NCI-H526 treated with DMSO at 0.1 percent for 48 hours (cell line): ENCODE data around the gene B4GAT1.
"Not testable (repeated sequence)": the region's sequence is repeated elsewhere in the genome, so short reads cannot be mapped to it uniquely, and the experiment has no call there.

Source experiments
- DNase-seq: peaks from one replicate; lab custom pipeline; 2025; lab: John Stamatoyannopoulos, UW

The B4GAT1 gene

DNA sequence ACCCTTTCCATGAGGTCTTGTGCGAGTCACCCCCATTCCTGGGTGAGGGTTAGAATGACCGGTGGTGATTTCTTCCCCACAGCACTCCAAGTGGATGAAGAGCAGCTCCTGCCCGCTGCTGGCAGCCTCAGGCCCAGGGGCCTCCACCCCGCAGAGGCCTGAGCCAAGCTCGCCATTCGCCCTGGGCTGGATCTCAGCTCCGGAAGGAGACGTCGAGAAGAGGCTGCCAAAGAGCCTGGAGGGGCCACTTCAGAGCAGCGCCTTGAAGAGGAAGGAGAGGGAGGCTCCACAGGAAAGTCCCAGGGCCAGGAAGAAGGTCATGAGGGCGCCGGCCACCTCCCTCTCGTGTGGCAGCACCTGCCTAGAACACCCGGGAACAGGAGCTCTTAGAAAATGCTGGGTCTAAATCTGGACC is 15.8 kb upstream of the B4GAT1 start:
- DNase-seq, result no peak

DNA sequence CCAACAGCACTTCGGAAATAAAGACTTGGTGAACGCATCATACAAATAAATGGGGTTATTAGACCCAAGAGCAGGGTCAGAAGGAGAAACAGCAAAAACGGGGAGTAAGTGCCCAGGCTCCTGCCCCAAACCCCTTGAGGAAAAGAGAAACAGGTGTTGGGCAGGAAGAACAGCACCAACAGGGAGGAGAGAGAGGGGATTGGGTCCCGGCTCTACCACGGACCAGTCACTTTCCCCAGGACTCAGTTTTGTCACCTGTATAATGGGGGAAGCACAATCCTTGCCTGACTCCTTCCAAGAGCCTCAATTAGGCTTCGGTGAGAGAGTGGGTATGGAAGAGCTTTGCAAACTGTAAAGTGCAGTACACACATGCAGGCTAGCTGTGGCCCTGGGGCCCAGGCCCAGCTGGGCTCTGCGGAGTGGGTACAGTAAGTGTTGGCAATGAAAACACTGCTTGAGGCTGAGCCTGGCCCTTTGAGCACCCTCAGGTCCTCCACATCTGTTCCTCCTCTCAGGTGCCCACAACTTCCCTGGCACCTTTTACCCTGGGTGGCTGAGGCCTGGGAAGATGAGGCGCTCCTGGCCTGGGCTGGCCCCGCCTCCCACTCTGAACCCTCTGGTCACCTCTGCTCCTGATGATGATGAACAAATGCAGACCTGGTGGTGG is 15.2 kb upstream of the B4GAT1 start:
- DNase-seq, result no peak

DNA sequence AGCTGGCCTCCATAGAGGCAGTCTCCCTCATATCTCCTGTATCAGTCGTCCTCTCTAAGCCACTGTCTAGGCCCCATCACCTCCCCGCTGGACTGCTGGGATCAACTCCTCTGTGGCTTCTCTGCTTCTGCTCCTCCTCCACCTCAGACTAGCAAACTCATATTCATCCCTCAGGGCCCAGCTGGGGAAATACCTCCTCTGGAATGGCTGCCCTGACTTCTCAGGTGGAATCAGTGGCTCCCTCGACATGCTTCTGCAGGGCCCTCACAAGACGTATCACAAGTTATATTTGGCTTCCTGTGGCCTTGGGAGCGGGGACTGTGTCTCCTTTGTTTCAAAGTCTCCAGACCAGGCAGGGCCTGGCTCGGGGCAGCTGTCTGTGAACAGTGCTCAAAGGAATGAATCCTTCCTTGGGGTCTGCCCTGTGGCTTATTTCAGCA is 14.1 kb upstream of the B4GAT1 start:
- no peak for DNase-seq

DNA sequence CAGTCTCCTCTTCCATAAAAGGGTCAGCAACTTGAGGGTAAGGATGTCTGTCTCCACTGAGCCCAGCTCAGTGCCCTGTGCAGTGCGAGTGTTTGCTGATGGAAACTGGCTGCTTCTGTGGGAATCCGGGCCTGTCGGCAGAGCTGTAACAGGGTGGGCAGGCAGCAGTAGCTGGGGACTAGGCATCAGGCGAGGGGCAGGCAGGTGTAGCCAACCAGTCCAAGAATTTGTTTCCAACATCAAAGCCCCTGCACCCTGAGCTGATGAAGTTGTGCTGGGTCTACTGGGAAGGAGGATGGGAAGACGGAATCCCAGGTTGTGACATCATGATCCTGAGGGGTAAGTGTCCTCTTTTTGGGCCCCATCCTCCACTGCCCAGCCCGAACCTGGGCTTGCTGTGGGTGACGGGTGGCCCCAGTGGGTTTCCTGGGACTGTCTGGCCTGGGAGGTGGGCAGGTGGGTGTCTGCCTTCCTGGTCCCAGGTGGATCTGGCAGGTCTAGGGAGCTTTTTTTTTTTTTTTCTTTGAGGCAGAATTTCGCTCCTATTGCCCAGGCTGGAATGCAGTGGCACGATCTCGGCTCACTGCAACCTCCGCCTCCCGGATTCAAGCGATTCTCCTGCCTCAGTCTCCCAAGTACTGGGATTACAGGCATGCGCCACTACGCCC is 13.1 kb upstream of the B4GAT1 start:
- DNase-seq, result no peak

DNA sequence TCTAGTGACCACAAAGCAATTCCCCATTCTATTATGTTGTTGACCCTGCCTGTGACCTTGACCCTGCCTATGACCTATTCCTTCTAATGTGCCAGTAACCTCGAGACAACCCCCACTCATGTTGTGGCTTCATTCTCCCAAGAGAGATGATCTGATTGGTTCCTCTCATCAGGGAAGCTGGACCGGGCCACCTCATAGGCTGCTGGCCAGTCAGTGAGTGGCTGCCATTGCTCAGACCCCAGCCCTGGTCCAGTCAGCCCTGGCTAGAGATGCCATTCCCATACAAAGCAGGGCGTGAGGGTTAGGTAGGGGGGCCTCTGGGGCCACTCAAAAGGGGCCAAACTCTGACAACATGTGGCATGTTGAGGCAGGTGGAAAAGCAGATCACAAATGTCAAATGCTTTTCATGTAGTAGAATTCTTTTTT is 12.2 kb upstream of the B4GAT1 start:
- no peak for DNase-seq

DNA sequence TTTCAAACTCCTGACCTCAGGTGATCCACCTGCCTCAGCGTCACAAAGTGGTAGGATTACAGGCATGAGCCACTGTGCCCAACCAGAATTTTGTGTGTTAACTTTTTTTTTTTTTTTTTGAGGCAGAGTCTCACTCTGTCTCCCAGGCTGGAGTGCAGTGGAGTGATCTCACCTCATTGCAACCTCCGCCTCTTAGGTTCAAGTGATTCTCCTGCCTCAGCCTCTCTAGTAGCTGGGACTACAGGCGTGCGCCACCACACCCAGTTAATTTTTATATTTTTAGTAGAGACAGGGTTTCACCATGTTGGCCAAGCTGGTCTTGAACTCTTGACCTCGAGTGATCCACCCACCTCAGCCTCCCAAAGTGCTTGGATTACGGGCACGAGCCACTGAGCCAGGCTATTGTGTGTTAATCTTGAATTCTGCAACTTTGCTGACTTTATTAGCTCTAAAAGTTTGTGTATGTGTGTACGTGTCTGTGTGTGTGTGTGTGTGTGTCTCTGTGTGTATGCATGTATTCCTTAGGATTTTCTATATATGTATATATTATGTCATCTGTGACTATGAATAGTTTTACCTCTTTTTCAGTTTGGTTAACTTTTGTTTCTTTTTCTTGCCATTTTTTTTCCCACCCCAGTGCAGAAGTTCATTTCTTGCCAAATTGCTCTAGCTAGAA is 3.3 kb upstream of the B4GAT1 start:
- DNase-seq, result not testable (repeated sequence)

DNA sequence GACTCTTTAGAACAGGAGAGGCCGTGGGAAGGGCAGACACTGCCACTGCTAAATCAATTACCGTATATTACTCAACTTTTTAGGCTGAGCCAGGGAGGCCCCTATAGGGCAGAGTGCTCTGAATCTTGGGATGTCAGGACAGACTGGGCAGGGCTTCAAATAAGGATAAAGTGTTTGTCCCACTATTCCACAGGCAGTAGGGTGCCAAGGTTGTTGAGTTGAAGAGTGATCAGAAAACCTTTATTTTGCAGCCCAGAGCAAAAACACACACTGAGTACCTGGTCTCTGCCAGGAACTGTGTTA is 1.6 kb upstream of the B4GAT1 start:
- no peak for DNase-seq

DNA sequence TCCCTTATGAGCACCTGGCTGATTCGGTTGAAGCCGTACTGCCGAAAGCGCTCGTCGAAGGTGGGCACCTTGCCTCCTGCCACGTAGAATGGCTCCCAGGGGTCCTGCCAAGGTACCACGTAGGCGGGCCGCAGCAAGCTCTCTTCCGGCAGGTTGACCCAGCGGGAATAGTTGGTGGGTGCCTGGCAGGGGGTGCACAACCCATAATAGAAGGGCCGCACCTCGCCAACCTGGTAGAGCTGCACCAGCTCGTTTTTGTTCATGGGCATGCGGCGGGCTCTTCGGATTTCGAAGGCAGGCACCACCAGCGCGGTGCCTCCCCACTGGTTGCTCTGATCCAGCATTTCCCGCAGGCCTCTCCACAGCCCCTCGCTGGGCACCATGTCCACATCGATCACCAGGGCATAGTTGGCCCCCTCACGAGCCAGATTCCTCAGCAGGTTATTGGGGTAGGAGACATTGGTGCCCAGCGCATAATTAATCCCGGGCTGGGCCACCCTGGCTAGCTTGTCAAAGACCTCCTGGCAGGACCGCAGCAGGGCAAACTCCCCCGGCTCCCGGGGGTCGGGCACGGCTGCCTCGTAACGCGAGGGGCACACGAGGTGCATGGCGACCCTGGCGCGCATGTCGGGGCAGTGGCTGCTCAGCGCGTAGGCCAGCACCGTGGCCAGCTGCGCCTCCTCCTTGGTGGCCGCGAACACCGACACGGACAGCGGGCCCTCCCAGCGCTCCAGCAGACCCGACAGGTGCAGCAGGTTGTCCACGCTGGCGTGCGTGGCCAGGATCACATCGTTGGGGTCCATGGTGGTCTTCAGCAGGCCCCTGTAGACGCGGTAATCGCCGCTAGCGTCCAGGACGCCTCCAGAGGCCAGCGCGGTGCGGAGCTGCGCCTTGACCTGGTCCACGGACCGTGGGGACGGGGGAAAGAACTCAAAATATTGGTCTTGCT is 679 bp downstream of the B4GAT1 start:
- no peak for DNase-seq

DNA sequence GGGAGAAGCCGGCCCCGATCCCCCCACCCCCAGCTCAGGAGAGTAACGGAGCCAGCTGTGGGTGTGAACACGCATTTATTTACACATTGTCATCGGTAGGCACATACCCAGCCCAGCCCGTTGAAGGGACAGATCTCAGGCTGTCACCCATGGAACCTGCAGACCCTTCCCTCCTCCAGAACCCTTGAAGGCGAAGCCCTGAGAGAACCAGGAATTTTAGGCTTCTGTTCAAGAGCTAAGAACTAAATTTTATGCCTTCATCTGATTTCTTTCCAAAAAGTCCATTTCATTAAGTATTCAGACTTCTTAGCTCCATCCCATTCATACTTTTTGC is 2.1 kb downstream of the B4GAT1 start:
- no peak for DNase-seq

DNA sequence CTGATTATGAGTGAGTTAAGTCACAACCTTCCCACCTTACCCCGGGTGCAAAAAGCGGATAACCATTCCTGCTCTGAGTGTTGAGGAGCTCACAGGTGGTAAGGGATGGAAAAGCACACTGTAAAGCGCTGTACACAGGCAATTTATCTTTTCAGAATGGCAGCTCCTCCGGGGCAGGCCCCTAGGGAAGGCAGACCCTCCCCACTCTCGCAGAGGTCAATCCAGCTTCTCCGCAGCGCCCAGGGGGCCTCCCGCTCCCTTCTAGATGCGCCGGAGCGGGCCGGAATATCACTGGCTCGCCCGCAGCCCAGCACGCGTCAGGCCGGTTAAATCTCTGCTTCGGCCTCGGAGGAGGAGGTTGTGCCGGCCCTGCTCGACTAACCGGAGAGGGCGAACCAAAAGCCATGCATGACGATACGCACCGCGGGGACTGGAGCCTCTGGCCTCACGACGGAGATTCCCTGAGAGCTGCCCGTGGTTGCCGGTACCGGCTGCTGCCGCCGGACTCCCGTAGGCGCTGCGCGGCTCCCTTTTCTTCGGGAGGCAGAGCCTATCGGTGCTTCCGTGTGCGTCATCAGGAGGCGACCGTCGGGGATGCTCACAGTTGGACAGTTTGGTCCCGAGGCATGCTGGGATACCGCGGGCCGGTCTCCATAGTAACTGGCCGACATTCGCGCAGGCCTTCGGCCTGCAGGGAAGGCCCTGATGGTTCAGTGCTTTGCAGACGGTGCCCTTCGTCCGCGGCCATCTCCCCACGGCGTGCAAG is 2.7 kb downstream of the B4GAT1 start, which contains the start of gene BRMS1:
TSS of gene BRMS1 (minus strand) at position 555 of the 766 bp plus-strand sequence. CDS start 2,870 bp downstream, outside the sequence.
- peak; percentile 93 for DNase-seq

DNA sequence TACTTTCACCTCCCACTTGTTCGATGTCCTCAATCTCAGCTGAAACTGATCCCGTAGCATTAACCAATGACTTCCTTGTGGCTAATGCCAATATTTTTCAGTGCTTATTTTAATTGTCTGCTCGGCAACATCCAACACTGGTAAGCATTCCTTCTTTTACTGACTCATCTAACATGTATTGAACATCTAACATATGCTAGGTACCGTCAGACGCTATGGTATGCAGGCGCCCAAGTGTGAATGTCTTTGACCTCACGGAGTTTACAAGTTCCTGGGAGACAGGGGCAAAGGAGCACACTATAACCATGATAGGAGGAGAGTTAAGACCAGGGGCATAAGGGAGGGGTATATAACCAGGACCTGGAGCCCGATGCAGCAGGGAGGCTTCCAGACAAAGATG is 4.3 kb downstream of the B4GAT1 start:
- DNase-seq, result no peak

DNA sequence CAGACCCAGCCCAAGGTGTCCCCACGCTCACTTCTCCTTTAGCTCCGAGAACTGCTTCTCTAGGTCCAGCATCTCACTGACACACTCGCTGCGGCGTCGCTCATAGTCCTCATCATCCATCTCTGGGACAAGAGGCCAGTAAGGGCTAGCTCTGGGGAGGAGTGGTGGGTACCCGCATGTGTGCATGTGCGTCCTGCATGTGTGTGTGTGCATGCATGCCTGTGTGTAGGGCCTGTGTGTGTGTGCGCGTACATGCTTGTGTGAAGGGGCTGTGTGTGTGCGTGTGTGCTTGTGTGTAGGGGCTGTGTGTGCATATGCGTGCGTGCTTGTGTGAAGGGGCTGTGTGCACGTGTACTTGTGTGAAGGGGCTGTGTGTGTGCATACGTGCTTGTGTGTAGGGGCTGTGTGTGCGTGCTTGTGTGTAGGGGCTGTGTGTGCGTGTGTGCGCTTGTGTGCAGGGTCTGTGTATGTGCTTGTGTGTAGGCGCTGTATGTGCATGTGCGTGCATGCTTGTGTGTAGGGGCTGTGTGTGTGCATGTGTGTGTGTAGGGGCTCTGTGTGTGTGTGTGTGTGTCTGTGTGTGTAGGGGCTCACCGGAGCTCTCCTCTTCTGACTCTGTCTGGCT is 5.8 kb downstream of the B4GAT1 start:
- DNase-seq, result no peak

DNA sequence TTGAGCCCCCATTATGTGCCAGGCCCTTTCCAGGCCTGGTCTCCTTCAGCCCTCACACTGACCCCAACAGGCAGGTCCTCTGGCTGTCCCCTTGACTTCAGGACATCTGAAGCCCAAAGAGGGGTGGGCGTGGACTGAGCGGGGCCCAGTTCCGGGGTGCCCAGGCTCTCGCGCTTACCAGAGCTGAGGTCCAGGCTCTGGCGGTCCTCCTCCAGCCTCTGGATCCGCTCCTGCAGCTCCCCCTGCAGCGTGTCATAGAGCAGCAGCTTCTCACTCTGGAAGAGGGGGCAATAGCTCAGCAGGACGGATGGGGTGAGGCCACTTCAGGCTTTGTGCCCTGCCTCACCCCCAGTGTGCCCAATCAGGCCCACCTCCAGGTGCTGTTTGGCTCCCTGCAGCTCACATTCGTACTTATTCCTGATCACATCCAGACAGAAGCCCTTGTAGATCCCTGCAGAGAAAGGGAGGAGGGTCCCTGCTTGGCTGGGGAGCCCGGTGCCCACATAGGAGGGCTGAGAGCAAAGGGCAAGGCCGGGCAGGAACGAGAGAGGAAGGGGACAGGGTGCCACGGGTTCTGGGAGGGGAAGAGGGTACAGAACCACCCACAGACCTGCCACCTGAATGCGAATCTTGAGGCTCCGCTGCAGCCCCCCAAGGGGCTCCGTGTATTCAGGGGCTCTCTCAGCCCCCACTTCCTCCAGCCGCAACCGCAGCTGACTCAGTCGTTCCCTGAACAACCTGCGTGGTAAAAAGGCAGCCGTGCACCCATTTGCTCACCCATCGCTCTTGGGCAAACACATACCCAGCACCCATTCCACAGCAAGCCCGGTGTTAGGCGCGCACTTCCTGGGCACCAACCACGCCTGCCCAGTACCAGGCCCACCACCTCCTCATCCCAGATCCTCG is 6.6 kb downstream of the B4GAT1 start:
- DNase-seq, result no peak

DNA sequence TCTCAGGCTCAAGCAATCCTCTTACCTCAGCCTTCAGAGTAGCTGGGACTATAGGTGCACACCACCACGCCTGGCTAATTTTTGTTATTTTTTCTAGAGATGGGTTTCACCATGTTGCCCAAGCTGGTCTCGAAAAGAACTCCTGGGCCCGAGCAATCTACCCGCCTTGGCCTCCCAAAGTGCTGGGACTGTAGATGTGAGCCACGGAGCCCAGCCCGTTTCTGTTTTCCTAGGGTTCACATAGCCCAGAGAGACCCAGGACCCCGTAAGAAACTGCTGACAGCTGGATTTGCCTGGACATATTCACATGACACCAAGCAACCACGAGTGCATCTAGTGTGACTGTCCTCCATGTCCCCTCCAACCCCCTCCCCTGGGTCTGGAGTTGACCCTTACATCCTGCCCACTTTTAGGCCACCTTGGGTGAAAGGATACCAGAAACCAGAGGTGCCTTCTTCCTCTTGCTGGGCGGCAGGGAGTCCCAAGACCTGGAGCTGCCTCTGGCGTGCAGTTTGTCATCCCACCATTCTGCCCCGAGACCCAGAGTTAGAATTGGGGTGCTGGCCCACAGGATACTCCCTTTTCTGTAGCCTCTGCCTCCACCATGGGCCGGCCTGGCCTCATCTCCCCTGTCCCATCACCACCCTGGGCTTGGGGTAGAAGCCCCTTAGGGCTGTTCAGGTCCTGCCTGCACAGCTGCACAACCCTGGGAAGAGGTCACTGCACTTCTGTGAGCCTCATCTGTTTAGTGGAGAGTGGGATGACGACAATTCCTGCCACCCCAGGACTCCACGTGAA is 7.5 kb downstream of the B4GAT1 start:
- DNase-seq, result no peak

DNA sequence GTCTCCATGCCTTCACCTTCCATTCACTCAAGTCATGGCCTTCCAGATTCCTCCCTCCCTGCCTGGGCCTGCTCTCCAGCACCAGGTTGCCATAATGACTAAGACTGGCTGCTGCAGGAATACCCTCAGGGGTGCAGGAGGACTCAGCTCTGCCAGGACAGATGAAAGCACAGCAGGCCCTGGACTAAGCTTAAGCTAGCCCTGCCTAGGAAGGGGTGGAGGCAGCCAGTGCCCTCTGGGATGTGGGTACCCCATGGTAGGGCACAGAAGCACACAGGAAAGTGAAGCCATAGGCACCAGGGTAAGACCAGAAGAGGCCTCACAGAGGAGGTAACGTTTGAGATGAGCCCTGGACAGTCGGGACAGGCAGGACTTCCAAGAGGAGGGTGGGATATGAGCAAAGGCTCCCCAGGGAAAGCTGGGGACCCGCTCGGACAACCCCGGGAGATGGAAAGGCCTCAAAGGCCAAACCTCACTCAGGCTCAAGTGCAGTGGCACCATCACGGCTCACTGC is 8.2 kb downstream of the B4GAT1 start:
- no peak for DNase-seq

DNA sequence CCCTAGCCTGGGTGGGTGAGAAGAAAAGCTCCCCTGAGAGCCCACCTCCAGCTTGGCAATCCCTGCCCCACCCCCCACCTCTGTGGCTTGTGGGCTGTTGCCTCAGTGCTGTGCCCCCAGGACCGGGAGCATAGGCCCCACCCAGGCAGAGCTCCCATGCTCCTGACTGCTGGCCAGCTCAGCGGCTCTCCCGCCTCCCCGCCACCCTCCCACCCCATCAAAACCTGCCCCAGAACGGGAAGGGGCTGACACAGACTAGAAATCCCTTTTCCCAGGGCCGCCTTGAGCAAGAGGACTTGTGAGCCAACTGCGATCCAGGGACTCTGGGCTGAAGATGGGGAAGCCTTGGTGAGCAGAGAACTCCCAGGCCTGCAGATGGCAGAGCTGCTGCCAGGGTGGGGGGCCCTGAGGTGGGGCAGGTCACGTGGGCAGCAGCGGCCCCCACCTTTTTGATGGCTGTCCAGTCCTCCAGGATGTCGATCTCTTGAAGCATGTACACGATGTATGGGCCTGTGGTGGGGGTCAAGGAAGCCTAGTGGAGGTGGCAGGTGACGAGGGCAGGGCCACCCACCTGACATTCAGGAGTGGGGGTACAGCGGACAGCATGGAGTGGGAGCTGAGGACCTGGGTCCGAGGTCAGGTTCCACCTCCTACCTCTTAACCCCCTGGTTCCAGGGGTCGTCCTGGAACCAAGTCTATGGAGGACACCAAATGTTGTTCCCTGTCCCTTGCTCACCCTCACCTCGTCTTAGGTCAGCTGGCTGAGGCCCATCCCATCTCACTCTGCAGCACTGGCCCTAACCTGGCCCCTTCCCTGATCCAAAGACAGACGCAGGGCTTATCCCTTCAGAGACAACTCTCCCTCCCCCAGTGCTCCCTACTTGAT is 8.9 kb downstream of the B4GAT1 start:
- no peak for DNase-seq

DNA sequence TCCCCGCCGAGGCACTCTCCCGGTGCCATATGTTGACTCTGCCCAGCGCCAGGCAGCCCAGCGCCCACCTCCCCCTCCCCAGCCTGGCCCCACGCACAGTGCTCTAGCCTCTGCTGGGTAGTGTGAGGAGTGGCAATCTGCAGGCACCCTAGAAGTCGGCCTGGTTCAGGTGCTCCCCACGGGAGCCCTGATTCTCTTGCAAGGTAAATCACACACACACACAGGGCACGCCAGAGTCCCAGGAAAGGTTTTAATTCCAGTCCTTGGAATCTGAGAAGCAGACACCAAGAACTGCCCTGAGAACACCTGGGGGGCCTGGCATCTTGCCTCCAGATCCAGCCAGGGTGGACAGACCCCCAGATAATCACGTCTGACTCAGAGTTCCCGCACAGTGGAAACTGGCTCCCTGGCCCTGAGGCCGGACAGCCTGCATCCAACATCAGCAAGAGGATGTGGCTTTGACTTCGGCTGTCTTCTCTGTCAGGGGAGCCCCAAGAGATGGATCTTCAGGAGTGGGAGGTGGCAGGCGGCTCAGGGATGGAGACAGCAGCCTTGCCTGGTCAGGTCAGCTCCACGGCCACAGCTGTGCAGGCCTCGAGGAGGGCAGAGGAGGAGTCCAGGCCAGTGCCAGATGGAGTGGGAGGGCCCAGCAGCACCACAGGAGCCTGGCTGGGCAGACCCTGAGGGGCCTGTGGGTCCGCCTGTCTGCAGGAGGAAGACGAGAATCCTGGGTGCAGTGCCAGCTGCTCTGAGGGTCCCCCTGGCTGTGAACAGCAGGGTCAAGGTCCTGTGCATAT is 10.1 kb downstream of the B4GAT1 start:
- DNase-seq, result no peak
